Measurements from ENCODE around the gene RSPH9. TPM values are rescaled to one million over a fixed set of nuclear protein-coding genes. Genes with fewer than 3 reads are reported as not detected.
A peak's percentile ranks its signal among the peaks of the same experiment; 100 is the strongest.

Gene RSPH9
- total and polyA plus RNA-seq, 8 donors = 0.32 to 5.6 (median 3.3) TPM

- Histone ChIP-seq H3K27ac (no peak overlapping the region), H3K4me3 (no peak overlapping the region), H3K36me3 (peaks cover 0 to 84% of the 10 kb centered on the region in 2 donors), H3K4me1 (no peaks in the 10 kb centered on the region), H3K9me3 (no peaks in the 10 kb centered on the region), H3K27me3 (no peaks in the 10 kb centered on the region)
- intact Hi-C loops (cut with DNase I) = no loop called here
- DNase-seq (no peak), ATAC-seq (no peak)
- TF ChIP-seq, protein P1, sequence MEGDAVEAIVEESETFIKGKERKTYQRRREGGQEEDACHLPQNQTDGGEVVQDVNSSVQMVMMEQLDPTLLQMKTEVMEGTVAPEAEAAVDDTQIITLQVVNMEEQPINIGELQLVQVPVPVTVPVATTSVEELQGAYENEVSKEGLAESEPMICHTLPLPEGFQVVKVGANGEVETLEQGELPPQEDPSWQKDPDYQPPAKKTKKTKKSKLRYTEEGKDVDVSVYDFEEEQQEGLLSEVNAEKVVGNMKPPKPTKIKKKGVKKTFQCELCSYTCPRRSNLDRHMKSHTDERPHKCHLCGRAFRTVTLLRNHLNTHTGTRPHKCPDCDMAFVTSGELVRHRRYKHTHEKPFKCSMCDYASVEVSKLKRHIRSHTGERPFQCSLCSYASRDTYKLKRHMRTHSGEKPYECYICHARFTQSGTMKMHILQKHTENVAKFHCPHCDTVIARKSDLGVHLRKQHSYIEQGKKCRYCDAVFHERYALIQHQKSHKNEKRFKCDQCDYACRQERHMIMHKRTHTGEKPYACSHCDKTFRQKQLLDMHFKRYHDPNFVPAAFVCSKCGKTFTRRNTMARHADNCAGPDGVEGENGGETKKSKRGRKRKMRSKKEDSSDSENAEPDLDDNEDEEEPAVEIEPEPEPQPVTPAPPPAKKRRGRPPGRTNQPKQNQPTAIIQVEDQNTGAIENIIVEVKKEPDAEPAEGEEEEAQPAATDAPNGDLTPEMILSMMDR (IDR thresholded peaks at IDR 0.05) = no peak
Measured at GRCh38 chr6:43614396-43614730, 30.5 kb upstream of the RSPH9 start.

GRCh38 chr6:43616725-43617472 lies 27.9 kb upstream of the RSPH9 start:
- H3K27me3 ChIP-seq = no peaks in the 10 kb centered on the region
- no peak for ATAC-seq
- TF ChIP-seq, protein P1 (IDR thresholded peaks at IDR 0.05) = no peak
- no peak overlapping the region for H3K4me3 ChIP-seq
- no peaks in the 10 kb centered on the region for H3K9me3 ChIP-seq
- DNase-seq = peak in 1 of 4 donors; percentile 14
- no peak overlapping the region for H3K27ac ChIP-seq
- intact Hi-C loops (cut with DNase I) = no loop called here
- peaks cover 0 to 92% of the 10 kb centered on the region in 2 donors for H3K36me3 ChIP-seq
- no peaks in the 10 kb centered on the region for H3K4me1 ChIP-seq

DNA sequence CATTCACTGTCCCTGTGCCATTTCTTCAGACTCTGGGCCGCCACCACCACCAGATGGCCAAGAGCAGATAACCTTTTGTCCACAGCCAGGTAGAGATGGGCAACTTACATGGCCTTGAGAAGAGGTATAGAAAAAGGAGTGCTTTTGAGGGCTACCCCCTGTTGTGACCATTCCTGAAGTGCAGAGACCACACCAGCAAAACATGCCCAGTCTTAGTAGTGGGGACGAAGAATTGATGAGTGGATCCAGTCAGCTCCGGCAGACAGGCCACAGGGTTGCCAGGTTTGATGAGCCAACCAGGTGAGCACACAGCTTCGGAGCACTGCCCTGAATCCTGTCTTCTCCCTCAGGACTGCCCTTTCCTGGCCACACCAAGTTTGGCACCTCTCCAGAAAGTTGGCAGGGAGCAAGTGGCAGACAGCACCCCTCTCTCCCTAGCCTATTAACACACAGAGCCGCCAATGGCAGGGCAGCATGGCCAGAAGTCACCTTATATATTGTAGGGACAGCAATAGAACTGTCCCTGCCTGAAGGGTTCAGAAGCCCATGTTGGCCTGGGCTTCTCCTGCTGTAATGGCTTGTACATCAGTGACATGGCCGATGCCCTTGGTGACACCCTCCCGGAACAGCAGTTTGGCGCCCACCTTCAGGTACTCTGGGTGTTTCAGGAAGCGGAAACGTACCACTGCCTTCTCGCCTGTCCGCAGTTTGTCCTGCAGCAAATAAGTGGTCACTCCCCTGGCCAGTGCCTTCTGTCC lies 23.6 kb upstream of the RSPH9 start:
- ATAC-seq = no peak

DNA sequence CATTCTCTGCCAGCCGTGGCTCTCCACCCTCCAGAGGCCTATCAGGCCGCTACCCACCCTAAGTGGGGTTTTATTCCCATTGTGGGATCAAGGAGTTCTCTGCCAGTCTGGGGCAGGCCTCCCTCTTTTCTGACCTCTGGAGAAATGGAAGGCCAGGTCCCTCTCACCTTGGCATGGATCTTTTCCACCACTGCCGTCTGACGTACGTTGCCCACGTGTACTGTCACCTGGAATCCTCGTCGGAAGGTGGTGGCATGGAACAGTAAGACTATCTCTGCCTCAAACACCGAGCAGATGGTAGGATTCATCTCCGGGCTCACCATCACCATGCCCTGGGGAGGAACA lies 23.0 kb upstream of the RSPH9 start:
- Histone ChIP-seq H3K27me3 (no peaks in the 10 kb centered on the region), H3K4me3 (no peak overlapping the region), H3K36me3 (peaks cover 5 to 89% of the 10 kb centered on the region in 2 donors), H3K4me1 (peaks cover 0 to 9% of the 10 kb centered on the region in 2 donors), H3K27ac (no peak overlapping the region), H3K9me3 (no peaks in the 10 kb centered on the region)
- ATAC-seq = no peak
- intact Hi-C loops (cut with DNase I) = no loop called here
- TF ChIP-seq, protein P1 (IDR thresholded peaks at IDR 0.05) = no peak
- DNase-seq = no peak

More for the DNA sequence above, 23.6 kb upstream of the RSPH9 start:
- no peak overlapping the region for H3K27ac ChIP-seq
- H3K4me1 ChIP-seq = peaks cover 0 to 3% of the 10 kb centered on the region in 2 donors
- H3K36me3 ChIP-seq = peaks cover 5 to 95% of the 10 kb centered on the region in 2 donors
- TF ChIP-seq, protein P1 (IDR thresholded peaks at IDR 0.05) = no peak
- intact Hi-C loops (cut with DNase I) = no loop called here
- H3K9me3 ChIP-seq = no peaks in the 10 kb centered on the region
- H3K4me3 ChIP-seq = no peak overlapping the region
- no peak for DNase-seq
- no peaks in the 10 kb centered on the region for H3K27me3 ChIP-seq

GRCh38 chr6:43622541-43622940 lies 22.3 kb upstream of the RSPH9 start:
- H3K4me3 ChIP-seq = no peak overlapping the region
- H3K27ac ChIP-seq = no peak overlapping the region
- H3K27me3 ChIP-seq = no peaks in the 10 kb centered on the region
- peaks cover 5 to 85% of the 10 kb centered on the region in 2 donors for H3K36me3 ChIP-seq
- DNase-seq (peak in 1 of 4 donors; percentile 46), ATAC-seq (no peak)
- intact Hi-C loops (cut with DNase I) = no loop called here
- H3K4me1 ChIP-seq = peaks cover 2 to 16% of the 10 kb centered on the region in 2 donors
- H3K9me3 ChIP-seq = no peaks in the 10 kb centered on the region
- TF ChIP-seq, protein P1 (IDR thresholded peaks at IDR 0.05) = no peak
